ENCODE data around the gene CRISP2. TPM values are rescaled to one million over a fixed set of nuclear protein-coding genes. Genes with fewer than 3 reads are reported as not detected.

The CRISP2 gene
- total and polyA plus RNA-seq, 9 of the 15 experiments (the other 6 are each of a cell fraction or from before 2014, with no cell fraction given): not detected

DNA sequence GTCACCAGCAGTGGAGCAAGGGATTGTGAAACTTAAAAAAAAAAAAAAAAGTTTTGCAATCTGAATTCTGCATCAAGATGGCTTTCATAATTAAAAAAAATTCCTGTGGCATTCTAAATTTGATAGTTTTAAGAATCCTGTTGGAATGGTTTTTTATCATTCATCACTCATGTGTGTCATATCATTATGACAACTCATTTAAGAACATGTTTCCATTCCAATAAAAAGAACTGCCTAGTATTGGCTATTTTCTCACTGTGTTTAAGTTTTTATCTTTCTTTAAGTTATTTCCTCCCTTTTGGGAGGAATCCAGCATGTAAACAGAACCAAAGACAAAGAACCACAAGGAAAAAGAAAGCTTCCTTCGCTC lies 50.5 kb downstream of the CRISP2 start (continued):
- no peak for TF ChIP-seq SNRNP70 (optimal IDR thresholded peaks at IDR 0.05; ENCODE audit: low read depth, low read length)
- TF ChIP-seq NFE2L1 (tag; IDR thresholded peaks at IDR 0.05; ENCODE audit: borderline replicate concordance, low read depth): no peak
- no peak for TF ChIP-seq SIN3A (IDR thresholded peaks at IDR 0.05; ENCODE audit: borderline replicate concordance in 2 of 2, control insufficient read depth in 1 of 2, low read depth in 2 of 2, low read length in 2 of 2)
- TF ChIP-seq TEAD2 (tag; IDR thresholded peaks at IDR 0.05): no peak
- TF ChIP-seq EP300 (IDR thresholded peaks at IDR 0.05; ENCODE audit: low read length): no peak
- no peak for TF ChIP-seq YBX1 (IDR thresholded peaks at IDR 0.05)
- TF ChIP-seq ZSCAN32 (CRISPR knock-in tag; IDR thresholded peaks at IDR 0.05): no peak
- TF ChIP-seq DACH1 (IDR thresholded peaks at IDR 0.05; ENCODE audit: partially characterized antibody): no peak
- 0 out of 2 replicates have a peak, but pooled peaks have one; percentile 24 for TF ChIP-seq FOXJ2 (tag; IDR thresholded peaks at IDR 0.05)
- no peak for TF ChIP-seq ZNF785 (CRISPR knock-in tag; IDR thresholded peaks at IDR 0.05)
- TF ChIP-seq, protein P1, sequence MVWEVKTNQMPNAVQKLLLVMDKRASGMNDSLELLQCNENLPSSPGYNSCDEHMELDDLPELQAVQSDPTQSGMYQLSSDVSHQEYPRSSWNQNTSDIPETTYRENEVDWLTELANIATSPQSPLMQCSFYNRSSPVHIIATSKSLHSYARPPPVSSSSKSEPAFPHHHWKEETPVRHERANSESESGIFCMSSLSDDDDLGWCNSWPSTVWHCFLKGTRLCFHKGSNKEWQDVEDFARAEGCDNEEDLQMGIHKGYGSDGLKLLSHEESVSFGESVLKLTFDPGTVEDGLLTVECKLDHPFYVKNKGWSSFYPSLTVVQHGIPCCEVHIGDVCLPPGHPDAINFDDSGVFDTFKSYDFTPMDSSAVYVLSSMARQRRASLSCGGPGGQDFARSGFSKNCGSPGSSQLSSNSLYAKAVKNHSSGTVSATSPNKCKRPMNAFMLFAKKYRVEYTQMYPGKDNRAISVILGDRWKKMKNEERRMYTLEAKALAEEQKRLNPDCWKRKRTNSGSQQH (CRISPR knock-in tag; IDR thresholded peaks at IDR 0.05): no peak
- TF ChIP-seq, protein P2, sequence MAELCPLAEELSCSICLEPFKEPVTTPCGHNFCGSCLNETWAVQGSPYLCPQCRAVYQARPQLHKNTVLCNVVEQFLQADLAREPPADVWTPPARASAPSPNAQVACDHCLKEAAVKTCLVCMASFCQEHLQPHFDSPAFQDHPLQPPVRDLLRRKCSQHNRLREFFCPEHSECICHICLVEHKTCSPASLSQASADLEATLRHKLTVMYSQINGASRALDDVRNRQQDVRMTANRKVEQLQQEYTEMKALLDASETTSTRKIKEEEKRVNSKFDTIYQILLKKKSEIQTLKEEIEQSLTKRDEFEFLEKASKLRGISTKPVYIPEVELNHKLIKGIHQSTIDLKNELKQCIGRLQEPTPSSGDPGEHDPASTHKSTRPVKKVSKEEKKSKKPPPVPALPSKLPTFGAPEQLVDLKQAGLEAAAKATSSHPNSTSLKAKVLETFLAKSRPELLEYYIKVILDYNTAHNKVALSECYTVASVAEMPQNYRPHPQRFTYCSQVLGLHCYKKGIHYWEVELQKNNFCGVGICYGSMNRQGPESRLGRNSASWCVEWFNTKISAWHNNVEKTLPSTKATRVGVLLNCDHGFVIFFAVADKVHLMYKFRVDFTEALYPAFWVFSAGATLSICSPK (IDR thresholded peaks at IDR 0.05; ENCODE audit: borderline replicate concordance): 0 out of 2 replicates have a peak, but pooled peaks have one; percentile 34
- no peak for TF ChIP-seq U2AF2 (optimal IDR thresholded peaks at IDR 0.05; ENCODE audit: low read depth, low read length)
- 0 out of 2 replicates have a peak, but pooled peaks have one; percentile 5 for TF ChIP-seq DPF2 (IDR thresholded peaks at IDR 0.05)
- no peak for TF ChIP-seq RFX1 (IDR thresholded peaks at IDR 0.05)
- TF ChIP-seq NR2C2 (CRISPR knock-in tag; IDR thresholded peaks at IDR 0.05): no peak
- TF ChIP-seq NR2C2 (tag; IDR thresholded peaks at IDR 0.05): no peak
- no peak for TF ChIP-seq MYC (IDR thresholded peaks at IDR 0.05; ENCODE audit: low read depth, low read length)
- TF ChIP-seq MYC (CRISPR knock-in tag; IDR thresholded peaks at IDR 0.05; ENCODE audit: borderline replicate concordance, low read depth): no peak
- TF ChIP-seq, protein P3, sequence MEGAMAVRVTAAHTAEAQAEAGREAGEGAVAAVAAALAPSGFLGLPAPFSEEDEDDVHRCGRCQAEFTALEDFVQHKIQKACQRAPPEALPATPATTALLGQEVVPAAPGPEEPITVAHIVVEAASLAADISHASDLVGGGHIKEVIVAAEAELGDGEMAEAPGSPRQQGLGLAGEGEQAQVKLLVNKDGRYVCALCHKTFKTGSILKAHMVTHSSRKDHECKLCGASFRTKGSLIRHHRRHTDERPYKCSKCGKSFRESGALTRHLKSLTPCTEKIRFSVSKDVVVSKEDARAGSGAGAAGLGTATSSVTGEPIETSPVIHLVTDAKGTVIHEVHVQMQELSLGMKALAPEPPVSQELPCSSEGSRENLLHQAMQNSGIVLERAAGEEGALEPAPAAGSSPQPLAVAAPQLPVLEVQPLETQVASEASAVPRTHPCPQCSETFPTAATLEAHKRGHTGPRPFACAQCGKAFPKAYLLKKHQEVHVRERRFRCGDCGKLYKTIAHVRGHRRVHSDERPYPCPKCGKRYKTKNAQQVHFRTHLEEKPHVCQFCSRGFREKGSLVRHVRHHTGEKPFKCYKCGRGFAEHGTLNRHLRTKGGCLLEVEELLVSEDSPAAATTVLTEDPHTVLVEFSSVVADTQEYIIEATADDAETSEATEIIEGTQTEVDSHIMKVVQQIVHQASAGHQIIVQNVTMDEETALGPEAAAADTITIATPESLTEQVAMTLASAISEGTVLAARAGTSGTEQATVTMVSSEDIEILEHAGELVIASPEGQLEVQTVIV (CRISPR knock-in tag; IDR thresholded peaks at IDR 0.05; ENCODE audit: borderline replicate concordance): no peak
- TF ChIP-seq ZNF354B (CRISPR knock-in tag; IDR thresholded peaks at IDR 0.05): no peak
- no peak for TF ChIP-seq NCOA2 (IDR thresholded peaks at IDR 0.05; ENCODE audit: partially characterized antibody in 2 of 2)
